GM21528 (cell line): Measurements from ENCODE around the gene ATP6V1C2.
"Not testable (repeated sequence)": the region's sequence is repeated elsewhere in the genome, so short reads cannot be mapped to it uniquely, and the experiment has no call there.

ENCODE experiments used
- ATAC-seq: cut with Tn5 transposase; IDR thresholded peaks from one replicate; pipeline ENCODE4 v1.9.1; 2021; ENCODE audit warnings: mild to moderate bottlenecking, moderate library complexity; ENCODE audit not compliant: unreplicated experiment, low FRiP score

The ATP6V1C2 gene

DNA sequence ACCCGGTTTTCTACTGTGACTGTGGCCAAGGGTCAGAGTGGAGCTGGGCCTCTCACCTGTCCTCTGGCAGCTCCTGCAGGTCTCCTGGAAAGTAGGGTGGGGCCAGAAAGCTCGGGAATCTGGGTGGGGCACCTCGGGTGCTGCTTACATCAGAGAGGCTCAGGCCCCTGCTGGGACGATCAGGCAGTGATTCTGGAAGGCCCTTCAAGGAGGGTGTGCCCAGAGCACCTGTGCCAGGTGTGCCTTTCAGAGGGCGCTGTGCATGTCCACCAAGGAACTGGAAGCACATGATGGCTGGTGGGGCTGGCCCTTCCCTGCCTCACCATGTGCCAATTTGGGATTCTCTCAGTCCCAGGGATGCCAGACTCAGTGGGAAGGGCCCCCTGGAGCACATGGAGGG is 44.0 kb downstream of the ATP6V1C2 start:
- no peak for ATAC-seq

DNA sequence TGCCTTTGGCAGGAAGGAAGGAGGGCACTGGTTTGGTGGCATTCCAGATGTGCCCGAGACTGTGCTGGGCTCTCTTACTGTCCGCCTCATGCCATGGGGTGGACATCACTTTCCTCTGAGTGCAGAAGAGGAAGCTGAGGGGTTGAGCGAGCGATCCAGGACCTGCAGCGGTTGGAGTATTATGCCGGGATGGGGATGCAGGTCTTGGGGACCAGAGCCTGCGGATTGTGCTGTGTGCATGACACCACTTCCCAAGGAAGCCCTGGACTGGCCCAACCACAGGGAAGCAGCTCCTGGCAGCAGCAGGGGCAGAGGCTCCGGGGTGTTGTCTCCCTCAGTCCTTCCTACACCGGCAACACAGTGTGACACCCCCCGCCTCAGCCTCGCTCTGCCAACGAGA is 44.5 kb downstream of the ATP6V1C2 start:
- ATAC-seq = no peak

DNA sequence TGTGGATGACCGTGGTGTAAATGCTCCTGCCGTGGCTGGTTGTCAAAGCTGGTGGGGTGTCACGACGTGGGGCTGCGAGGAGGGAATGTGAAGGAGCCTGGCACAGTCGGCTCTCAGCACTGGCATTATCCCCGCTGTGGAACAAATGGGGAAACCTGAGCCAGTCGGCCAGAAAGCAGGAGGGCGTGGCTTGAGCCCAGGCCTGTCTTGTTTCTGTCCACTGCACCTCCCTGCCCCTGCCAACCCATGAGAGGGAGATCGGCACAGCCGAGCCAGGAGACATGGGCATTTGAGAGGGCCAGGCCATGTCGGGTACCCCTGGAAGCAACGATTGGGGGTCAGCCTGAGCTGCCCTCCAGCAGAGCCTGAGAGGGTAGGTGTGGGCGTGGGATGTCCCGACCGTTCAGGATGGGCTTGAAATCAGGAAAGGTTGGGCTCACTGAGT is 46.7 kb downstream of the ATP6V1C2 start:
- no peak for ATAC-seq

DNA sequence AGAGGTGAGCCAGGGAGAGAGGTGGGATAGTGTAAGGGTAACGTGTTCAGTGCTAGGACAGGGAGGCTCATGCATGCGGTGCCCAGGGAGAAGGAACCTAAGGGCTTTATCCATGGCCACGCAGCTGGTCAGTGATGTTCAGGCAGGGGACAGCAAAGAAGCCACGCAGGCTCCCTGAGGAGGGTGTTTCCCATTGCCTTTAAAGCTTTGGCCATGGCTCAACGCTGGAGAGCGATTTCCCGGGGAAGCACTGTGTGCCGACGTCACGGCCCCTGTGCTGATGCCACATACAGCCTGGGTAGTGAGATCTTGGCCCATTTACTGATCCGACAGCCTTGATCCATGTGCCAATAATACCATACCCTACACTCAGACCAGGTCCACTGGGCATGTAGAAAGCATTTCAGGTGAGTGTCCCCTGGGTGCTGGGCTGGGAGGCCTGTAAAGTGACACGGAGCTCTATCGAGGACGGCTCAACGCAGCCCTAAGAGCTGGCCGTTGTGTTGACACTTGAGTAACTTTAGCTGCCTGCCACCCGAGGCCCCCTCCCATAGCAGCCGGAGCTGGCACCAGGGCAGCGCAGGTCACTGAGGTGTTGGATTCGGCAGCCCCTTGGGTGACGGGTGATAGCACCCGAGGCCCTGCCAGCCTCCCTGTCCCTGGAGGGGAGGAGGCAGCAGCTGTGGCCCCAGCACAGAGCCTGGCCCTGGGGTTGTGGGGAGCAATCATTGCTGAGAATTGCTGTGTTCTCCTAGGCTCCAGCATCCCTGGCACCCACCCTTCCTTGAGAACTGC is 49.7 kb downstream of the ATP6V1C2 start:
- ATAC-seq = no peak

DNA sequence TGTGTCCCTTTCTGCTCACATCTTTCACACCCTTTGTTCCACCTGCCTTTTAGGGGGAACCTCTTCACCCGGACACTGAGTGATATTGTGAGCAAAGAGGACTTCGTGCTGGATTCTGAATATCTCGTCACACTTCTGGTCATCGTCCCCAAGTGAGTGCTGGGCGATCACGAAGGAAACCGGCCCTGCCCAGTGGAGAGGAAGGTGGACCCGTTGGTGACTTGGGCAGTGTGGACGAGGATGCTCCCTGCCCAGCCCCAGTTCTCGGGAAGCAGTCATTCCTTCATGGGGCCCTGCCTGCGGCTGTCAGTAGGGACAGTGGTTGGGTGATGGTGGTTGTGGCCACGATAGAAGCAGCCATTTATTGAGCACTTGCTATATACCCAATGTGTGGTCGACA is 50.4 kb downstream of the ATP6V1C2 start:
- no peak for ATAC-seq

DNA sequence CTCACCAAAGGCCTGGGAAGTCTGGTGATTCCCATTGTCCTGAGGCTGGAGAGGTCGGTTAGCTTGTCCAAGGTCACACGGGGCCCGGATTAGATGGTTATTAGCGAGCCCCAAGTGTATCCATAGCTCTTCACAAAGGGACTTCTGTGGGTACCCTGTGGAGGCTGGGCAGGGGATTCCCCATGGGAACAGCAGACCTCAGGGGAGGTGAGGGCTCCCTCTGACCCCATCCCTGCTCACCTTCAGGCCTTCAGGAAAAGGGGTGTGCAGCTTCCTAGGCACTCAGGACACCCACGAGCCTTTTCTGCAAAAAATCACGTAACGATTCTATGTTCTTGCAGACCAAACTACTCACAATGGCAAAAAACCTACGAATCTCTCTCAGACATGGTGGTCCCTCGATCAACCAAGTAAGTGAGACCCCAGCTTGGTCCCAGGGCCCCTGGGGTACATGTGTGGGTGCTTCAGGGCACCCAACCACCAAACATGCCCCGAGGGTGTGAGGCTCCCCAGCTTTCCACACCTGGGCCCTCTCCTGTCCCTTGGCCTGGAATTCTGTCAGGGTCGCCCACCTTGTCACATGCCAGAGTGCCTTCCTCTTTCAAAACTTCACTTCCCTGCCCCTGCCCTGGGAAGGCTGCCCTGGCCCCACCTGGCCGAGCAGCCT is 50.9 kb downstream of the ATP6V1C2 start:
- no peak for ATAC-seq

DNA sequence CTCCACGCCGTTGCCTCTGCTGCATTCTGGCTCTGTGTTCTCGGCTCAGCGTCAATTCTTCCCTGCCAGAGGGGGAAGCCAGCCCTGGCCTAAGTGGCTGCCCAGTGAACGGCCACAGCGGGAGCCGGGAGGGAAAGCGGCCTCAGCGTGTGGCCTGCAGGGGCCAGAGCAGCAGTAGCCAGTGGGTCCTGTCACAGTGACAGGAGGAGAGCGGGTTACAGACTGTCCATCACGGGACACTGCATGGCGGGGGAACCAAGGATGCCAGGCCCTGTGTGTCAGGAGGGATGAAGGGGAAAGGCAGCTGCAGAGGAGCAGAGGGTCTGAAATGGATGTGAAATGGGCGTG is 51.4 kb downstream of the ATP6V1C2 start:
- ATAC-seq = no peak

DNA sequence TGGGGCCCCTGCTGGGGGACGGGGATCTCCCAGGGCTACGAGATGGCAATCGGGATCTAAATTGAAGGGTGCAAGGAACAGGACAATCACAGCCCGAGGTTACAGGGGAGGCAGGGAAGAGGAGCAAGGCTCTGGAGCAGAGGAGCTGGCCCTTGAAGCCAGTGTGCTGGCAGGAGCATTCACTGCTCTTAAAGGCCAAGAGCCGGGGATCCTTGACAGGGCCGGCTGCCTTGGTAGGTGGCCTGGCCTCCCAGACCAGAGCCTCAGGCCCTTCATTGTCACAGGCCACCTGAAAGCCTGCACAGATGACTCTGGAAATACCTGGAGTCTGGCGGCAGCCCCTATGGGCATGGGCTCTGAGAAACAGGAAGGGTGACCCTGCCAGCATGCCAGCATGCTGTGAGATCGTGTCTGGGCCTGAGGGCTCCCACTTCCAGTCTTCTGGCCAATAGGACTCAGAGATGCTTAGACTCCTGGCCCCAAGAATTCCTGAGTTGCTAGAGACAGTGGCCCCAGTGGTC is 52.5 kb downstream of the ATP6V1C2 start:
- ATAC-seq = no peak

DNA sequence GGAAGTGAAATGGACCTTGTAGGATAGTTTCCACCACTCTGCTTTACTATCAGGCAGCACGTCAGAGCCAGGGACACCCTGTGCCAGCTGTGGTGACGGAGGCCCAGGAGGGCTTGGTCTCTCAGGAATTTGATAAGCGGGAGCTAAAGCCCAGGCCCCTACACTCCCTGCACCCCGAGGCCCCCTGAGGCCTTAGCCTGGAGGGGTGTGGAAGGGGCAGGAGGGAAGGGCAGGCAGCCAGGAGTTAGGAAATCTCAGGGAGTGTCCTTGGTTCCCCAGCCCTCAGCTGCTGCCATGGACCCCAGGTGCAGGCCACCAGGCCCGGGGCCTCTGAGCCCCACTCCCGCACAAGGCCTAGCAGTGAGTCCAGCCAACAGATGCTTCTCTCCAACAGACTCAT is 53.0 kb downstream of the ATP6V1C2 start:
- ATAC-seq = no peak

DNA sequence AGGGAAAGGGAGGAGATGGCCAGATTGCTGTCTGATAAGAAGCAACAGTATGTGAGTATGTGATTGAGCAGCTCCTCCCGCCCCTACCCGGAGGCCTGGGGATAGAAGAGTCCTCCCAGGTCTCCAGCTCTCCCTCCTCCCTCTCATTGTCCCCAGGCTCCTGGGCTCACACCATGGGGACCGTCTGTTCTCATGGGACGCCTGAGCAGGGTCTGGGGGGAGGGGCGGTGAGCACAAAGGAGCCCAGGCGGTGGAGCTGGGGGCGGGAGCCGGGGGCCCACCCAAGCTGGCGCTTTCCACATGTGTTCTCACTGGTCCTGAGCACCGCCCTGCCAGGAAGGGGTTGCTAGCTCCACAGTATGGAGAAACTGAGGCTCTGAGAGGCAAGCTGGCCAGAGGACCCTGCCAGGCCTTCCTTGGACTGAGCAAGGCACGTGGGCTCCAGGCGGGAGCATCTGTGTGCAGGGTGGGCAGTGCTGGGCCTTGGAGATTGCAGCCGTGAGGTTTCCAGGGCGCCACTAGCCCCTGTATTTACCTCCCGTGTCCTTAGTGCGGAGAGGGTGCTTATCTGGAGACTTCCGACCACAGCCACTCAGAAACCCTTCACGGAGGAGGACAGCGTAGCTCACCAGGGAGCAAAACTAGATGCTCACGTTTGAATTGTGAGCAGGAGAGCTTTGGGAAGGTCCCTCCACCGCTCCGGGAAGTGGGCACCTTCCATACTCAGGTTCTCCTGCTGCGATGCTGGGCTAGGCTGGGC is 53.8 kb downstream of the ATP6V1C2 start:
- no peak for ATAC-seq

DNA sequence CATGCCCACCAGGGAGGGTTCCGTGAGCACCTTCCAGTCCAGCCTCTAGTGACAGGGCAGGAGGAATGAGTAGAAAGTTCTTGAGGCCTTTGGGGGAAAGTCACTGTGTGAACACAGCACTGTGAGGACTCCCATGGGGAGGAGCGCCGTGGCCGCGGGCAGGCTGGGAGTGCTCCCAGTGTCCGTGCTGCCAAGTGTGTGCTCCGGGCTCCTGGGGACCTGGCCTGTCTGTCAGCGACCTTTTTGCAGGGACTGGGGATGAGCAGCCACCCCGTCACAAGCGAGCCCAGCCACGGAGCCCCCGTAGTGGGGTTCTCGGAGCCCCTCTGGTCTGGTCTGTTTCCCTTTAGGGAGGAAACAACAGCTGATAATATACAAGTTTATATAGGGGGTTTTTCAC is 54.4 kb downstream of the ATP6V1C2 start:
- no peak for ATAC-seq

DNA sequence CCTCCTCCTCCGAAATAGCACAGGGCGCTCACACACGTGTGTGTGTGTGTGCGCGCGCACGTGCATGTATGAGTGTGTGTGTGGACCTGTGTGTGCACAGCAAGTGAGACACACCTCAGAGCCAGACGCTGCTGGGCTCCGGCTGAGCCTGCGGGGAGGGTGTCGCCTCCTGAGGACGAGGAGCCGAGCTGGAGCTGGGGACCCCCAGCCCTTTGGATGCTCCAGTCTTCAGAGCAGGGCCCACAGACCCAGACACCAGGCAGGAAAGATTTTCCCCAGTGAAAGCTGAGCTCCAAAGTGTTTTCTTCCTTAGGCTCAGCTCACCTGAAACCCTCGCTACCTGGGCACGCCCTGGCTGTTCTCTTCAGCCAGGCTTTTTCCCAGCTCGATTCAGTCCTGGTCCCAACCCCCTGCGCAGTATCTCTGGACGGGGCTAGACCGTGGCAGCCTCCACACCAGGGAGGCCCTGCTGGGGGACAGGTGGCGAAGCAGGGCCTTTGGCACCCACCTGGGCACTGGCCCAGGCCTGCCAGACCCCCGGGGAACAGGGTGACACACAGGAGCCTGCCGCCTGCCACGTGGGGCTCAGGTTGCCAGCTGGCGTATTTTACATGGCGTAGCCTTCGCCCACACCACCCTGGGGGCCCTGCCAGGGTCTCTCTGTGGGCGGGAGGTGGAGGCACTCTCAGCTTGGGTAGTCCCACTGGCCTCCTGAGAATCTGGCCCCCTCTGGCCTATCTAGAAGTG is 55.0 kb downstream of the ATP6V1C2 start:
- ATAC-seq = no peak

DNA sequence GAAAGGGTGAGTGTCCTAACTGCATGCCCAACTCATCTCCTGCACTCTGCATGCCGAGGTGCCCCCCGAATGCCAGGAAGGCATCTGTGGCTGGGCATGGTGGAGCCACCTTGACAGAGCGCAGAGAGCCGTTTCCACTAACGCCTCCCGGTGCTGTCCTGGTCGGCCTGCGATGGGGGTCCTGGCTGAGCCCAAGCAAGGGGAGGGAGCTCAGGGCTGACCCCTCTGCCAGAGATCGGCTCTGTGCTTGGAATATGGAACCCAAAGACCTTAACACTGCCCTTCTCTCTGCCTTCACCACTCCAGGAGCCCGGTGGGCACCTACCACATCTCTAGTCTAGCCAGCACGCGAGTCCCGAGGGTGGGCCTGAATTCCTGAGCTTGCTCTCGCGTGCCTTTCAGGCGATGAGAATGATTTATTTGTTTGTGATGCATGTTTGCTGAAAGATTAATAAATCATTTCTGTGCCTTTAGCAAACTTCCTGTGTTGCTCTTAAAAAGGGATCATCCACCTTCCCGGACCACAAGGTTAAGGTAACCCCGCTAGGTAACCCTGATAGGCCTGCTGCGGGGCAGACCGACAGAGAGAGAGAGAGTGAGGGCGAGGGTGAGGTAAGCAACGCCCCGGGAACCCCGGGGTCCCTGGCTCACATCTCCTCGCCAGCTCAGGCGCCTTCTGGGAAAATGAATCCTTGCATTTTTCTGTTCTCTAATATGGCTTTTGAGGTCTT is 55.8 kb downstream of the ATP6V1C2 start:
- ATAC-seq = no peak

DNA sequence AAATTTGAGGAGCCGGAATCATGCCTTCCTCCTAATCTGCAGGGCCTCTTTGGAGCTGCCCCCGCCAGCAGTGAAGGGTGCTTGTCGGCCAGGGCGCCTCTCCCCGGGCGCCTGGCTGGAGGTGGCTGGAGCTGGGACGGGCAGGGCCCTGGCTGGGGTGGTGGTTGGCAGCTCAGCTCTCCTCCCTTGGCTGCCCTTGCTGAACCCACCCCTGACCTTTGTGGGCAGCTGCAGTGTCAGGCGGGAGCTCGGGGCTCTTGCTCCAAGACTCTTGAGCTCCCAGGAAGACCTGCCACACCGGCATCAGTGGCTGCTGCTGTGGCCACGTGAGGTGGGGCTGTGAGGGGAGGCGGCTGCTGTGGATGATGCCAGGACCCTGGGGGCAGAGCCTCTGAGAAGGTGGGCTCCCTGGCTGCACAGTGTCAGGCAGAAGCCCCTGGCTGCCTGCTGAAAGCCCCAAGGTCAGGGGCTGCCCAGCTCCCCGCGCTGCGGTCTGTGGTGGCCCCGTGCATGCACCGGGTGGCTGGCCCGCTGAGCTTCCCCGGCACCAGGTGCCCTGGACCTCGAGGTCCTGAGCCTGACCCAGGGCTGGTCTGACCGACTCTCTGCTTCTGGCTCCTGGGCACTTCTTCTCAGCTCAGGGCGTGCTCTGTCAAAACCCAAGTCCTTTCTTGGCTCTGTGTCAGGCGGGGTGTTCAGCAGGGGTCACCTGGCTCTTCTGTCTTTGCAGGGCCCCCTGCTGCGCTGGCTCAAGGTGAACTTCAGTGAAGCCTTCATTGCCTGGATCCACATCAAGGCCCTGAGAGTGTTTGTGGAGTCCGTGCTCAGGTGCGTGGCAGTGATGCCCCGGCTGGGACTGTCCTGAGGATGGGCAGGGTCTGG is 56.7 kb downstream of the ATP6V1C2 start:
- no peak for ATAC-seq

DNA sequence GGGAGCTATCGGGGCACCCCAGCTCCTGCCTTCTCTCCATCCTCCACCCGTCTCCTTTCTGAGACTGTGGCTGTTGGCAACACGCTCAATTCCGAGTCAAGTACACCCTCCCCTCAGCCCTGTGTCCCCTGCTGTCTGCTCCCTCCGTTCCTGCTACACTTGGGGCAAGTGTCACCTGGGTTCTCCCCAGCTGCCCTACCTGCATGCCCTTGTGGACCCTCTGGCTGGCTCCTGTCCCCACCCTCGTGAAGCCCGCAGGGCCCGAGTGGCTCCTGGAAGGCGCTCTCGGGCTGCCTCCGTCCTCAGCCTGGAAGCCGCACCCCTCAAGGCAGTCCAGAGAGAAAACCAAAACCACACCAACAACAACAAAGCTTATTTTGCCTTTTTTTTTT is 57.3 kb downstream of the ATP6V1C2 start:
- ATAC-seq = no peak

DNA sequence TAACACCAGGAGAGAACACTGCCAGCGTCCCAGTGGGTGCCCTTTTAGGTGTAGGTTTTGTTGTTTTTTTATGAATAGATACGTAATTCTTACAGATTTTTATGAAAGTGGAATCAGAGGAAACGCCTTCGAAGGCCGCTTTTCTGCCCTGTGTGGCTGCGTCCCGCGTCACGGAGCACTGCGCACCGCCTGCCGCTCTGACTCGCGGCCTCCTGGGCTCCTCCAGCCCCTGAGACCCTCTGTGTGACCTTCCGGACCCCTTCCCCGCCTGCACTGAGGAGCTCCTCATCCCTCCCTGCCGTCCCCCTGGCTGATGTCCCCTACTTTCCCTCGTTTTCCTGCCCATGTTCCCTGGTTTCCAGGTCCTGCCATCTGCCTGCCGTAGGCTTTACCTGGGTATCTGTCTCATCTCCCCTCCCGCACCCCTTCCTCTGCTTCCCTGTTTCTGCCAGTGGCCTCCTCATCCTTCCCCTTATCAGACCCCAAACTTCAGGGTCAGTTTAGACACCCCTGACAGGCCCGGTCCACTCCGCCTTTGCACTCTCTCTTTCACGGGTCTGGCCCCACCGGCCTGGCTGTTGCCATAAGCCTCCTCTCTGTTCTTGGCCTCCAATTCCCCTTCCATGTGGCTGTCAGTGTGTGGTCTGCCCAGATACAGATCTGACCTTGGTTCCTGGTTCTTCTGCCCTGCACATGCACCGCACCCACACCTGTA is 58.5 kb downstream of the ATP6V1C2 start:
- ATAC-seq = no peak

DNA sequence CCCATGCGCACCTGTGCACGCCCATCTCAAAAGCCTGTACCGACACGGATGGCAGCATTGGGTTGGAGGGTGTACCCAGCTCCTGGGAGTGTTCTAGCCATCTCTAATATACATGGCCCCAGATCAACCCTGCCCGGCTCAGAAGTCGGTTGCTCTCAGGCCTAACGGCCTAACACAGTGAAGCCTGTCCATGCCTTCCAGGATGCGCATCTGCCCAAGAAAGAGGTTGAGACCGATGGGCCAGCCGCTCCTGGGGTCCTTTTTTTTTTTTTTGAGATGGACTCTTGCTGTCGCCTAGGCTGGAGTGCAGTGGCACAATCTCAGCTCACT is 59.0 kb downstream of the ATP6V1C2 start:
- no peak for ATAC-seq

DNA sequence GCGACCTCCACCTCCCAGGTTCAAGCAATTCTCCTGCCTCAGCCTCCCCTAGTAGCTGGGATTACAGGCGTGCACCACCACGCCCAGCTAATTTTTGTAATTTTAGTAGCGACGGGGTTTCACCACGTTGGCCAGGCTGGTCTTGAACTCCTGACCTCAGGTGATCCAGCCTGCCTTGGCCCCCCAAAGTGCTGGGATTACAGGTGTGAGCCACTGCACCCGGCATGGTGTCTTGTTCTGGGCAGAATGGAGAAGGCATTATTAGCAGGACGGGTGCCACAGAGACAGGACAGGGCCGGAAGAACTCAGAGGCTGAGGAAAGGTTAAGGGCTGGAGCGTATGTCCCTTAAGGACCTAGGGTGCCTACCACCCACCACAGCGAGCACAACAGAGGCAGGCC is 59.4 kb downstream of the ATP6V1C2 start:
- not testable (repeated sequence) for ATAC-seq

DNA sequence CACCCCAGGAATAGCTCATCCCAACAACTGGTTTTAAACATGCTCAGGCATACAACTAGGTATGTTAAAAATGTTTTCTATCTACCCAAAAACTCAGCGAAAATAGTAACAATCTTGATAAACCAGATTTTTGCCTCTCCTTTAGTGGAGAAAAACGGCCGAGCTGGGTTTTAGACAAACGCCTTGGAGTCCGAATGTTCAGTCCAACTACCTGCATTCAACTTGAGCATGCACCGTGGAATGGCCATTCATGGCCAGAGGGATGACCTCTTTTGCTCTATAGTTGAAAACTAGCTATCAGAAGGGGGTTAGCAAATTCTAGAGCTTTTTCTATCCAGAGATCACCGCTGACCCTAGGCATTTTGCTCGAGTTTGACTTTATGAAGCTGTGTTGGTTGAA is 60.3 kb downstream of the ATP6V1C2 start:
- ATAC-seq = no peak
